GM18868 (cell line): Measurements from ENCODE around the gene NELL1.

Experiments
- ATAC-seq: cut with Tn5 transposase; IDR thresholded peaks from one replicate; pipeline ENCODE4 v1.9.1; 2021; ENCODE audit warnings: mild to moderate bottlenecking, moderate library complexity; ENCODE audit not compliant: unreplicated experiment

Gene NELL1

DNA sequence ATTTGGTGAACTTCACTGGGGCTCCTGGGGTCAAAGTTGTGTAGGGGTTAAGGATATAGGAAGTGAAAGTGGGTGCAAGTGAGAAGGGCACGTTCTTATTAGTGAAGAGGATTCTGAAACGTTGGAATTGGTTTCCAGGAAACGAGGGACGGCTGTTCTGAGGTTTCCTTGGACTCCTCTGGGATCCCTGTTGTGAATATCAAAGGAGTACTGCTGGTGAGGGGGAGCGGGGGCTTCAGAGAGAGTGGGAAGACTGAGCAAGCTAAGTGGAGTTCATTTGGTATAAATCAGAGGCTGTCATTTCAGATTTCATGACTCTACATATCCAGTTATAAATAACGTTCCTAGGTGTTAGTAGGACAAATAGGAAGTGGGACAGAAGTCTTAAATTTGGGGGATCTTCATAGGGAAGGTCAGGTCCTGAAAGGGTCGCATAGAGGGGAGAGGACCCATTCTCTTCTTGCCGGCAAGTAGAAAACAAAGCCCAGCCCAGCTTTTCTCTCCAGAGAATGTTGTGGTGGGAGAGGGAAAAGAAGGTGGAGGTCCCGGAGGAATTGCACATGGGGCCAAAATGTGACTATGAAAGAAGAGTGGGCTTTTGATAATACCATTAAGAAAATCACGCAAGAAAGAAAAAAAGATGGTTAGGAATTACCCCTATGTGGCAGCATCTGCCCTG is 1.1 kb upstream of the NELL1 start:
- ATAC-seq: no peak

DNA sequence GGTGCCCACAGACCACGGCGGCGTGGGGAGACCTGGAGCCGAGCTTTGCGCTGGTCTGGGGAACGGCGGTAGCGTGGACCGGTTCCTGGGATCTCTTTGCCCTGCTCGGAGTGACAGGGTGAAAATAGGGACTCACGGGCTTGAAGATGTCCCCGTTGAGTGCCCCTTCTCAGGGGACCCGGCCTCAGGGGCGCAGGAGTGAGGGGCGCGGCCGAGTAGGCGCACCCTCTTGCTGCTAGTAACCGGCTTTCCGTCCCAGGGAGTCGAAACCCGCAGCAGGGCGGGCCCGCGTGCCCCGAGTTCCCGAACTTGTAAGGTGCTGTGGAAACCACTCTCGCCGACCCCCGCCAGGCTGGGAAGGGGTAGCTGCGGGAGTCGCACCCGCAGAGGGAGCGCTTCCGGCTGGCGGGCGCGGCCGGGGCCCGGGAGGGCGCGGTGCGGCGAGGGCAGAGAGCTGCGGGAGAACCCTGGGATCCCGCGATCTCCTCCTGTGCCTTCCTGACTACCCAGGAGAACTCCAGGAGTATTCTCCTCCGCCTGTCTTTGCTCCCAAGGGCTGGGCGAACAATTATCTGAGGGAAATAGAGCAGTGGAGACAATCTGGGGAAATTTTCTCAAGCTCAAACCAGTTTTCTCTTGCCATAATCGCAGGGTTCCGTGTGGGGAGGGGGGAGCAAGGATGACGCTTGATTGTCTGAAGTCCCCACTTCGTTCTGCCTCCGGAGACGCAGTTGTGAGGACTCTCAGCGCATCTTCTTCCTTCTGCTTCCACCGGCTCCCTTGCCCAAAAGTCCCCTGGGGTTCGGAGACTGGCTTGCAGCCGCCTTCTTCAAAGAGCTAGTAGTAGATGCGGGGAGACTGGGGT is 666 bp downstream of the NELL1 start:
- no peak for ATAC-seq

- no peak for ATAC-seq
Measured at GRCh38 chr11:20670932-20671403, 1.6 kb downstream of the NELL1 start.

GRCh38 chr11:20671856-20672546 is 2.6 kb downstream of the NELL1 start:
- peak; percentile 64 for ATAC-seq

- peak; percentile 32 for ATAC-seq
Measured at GRCh38 chr11:20672575-20672974, 3.2 kb downstream of the NELL1 start.

- ATAC-seq: no peak
Measured at GRCh38 chr11:20676658-20677057, 7.3 kb downstream of the NELL1 start.

DNA sequence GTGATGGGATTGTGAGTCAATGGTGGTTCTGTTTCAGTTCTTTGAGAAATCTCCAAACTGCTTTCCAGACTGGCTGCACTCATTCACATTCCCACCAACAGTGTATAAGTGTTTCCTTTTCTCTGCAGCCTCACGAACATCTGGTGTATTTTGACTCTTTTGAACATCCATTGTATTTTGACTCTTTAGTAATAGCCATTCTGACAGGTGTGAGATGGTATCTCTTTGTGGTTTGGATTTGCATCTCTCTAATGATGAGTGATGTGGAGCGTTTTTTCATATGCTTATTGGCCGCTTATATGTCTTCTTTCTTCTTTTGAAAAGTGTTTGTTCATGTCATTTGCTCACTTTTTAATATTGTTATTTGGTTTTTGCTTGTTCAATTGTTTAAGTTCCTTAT is 19.4 kb downstream of the NELL1 start:
- no peak for ATAC-seq

- no peak for ATAC-seq
Measured at GRCh38 chr11:20707876-20708275, 38.5 kb downstream of the NELL1 start.

DNA sequence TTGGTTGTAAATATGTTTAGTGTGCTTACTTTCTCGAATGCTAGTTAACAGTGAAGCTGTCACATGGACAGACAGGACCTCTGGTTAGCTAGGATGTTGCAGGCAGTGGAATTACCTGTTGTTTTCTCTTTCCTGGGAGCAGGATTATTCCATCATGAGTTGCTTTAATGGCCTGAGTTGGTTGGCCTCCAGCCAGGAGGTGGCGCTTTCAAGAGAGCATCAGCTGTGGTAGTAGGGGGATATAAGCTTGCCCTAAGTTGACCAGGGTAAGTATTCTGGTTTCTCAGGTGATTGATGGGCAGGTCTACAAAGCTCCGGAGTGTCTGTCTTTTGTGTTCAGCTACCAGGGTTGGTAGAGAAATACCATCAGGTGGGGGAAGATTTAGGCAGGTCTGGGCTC is 43.5 kb downstream of the NELL1 start:
- no peak for ATAC-seq

DNA sequence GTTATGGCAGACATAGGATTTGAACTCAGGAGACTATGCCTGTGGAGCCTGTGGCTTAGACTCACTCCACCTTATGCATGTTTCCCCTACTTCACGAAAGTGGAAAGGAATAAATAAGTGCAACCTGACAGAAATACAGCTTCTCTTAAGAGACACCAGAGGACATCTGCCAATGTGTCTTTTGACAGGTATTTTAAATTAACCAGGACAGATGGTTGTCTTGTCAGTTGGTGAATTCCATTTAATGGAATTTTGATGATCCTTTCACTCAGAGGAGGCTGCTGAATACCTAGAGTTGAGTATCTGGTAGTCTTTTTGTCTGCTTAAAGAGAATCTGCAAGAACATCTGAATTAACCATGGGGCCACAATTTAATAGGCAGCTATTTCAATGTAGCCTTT is 46.1 kb downstream of the NELL1 start:
- no peak for ATAC-seq

DNA sequence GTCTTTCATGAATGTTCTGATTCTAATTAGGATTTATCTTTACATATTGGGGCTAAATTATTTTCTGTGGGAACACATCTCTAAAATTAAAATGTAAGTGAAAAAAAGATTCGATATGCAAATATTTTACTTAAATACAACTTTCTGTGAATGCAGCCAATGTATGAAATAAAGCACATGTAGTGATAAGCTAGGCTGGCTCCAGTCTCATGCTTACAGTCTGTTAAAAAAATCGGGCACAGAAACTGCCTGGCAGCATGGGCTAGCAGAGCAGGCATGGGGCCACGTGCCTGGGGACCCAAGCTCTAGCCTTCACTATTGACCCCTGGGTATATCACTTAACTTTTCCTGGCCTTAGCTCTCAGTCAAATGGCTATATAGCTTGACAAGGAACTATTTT is 46.5 kb downstream of the NELL1 start:
- ATAC-seq: no peak

GRCh38 chr11:20719821-20720220 is 50.4 kb downstream of the NELL1 start:
- no peak for ATAC-seq

- no peak for ATAC-seq
Measured at GRCh38 chr11:20723366-20723765, 54.0 kb downstream of the NELL1 start.

GRCh38 chr11:20729597-20730105 is 60.3 kb downstream of the NELL1 start:
- ATAC-seq: no peak

DNA sequence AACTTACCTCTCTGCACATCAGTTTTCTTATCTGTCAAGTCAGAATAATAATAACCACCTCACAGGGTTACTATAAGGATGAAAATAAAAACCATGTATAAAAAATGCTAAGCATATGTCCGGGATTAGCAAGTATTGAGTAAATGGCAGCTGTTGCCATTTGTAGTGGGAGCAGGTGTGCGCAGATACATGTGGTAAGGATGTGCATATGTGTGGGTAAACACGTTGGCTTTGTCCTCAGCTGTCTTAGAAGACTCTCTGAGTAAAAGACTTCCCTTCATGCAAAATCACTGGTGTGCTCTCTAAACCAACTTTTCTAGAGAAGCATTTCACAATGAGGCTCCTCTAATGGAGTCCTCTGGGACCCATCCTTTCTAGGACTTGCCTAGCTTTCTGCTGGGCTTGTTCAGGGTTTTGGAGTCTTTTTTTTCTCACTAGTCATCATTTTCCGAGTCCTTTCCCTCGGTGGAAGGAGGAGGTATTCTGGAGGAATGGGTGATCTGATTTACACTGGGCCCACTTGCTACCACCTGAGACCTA is 62.4 kb downstream of the NELL1 start:
- ATAC-seq: no peak

- no peak for ATAC-seq
Measured at GRCh38 chr11:20739107-20739506, 69.7 kb downstream of the NELL1 start.

- ATAC-seq: no peak
Measured at GRCh38 chr11:20739577-20739976, 70.2 kb downstream of the NELL1 start.

DNA sequence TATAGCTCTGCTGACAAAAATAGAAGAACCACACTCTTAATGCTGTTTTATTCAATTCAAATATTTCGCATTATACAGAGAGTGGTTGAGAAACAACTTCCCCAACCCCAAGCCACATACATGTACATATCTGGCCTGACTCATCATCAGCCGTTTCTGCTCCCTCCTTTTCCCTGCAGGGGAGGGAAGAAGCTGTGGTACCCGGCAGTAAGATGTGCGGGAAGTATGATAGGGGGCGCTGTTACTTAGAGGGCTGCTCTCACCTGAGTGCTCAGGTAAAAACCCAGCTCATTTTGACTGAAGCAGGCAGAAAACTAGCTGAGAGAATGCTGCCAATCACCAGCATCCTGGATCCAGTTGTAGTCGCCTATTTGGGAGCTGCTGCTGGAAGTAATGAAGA is 85.5 kb downstream of the NELL1 start:
- no peak for ATAC-seq

DNA sequence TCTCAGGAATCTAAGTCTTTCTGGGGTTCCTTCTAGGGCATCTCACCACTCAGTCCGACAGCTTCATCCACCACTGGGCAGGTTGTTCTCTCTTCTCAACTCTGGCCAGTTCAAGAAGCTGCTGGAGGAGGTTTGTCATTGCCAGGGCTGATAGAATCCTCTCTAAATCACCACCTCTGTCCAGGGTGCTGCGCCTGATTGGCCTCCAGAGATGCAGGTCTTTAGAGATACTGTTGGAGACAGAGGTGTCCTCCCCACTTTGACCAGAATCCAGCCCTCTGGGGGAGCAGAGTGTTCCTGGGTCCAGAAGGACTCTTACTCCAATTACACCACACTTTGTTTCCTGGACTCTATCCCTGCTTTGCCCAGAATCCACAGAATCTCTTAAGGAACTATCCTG is 90.2 kb downstream of the NELL1 start:
- ATAC-seq: no peak

DNA sequence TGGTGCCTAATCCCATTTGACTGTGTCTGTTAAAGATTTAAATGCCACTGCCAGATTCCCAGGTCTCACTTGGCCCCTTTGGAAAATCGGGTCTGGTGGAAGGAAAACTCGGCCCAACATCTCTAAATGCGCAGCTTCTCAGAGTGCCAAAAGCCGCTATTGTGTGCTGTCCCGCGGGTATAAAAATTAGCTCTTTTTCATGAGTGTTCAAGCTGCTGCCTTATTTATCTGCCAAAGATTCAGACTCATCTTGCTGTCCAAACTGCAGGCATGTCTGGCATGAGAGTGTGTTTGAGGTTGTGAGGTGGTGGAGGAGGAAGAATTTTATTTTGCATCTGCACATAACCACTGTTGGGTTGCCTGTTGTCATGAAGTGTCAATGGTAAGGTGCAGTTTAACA is 91.4 kb downstream of the NELL1 start:
- ATAC-seq: no peak
